ENCODE results near the gene CPM. TPM values are rescaled to one million over a fixed set of nuclear protein-coding genes. Genes with fewer than 3 reads are reported as not detected.

The CPM gene
- total RNA-seq, 1 donor from 2014 or later, result not detected

- Mint-ChIP-seq H3K4me1 (no peaks in the 10 kb centered on the region), H3K9me3 (no peaks in the 10 kb centered on the region), H3K27ac (ENCODE audit: unreplicated experiment) (no peak overlapping the region), H3K27me3 (ENCODE audit: low read depth) (no peaks in the 10 kb centered on the region), H3K36me3 (ENCODE audit: low read depth) (no peaks in the 10 kb centered on the region), H3K4me3 (no peak overlapping the region)
- TF ChIP-seq CTCF (conservative IDR thresholded peaks at IDR 0.05), result no peak
- DNase-seq (ENCODE audit: low read depth, low spot score), result no peak
Measured at GRCh38 chr12:68900241-68900640, 32.7 kb downstream of the CPM start.

- DNase-seq (ENCODE audit: low read depth, low spot score), result no peak
- no peak overlapping the region for H3K27ac Mint-ChIP-seq (ENCODE audit: unreplicated experiment)
Measured at GRCh38 chr12:68899251-68899771, 33.7 kb downstream of the CPM start.

GRCh38 chr12:68896881-68897540, 36.0 kb downstream of the CPM start:
- Mint-ChIP-seq H3K27me3 (ENCODE audit: low read depth) (no peaks in the 10 kb centered on the region), H3K27ac (ENCODE audit: unreplicated experiment) (no peak overlapping the region)

More at GRCh38 chr12:68899251-68899771, 33.7 kb downstream of the CPM start:
- Mint-ChIP-seq H3K4me3 (no peak overlapping the region), H3K4me1 (no peaks in the 10 kb centered on the region), H3K36me3 (ENCODE audit: low read depth) (no peaks in the 10 kb centered on the region), H3K27me3 (ENCODE audit: low read depth) (no peaks in the 10 kb centered on the region), H3K9me3 (no peaks in the 10 kb centered on the region)
- TF ChIP-seq CTCF (conservative IDR thresholded peaks at IDR 0.05), result no peak

GRCh38 chr12:68894276-68894855, 38.6 kb downstream of the CPM start:
- no peaks in the 10 kb centered on the region for H3K9me3 Mint-ChIP-seq
- H3K36me3 Mint-ChIP-seq (ENCODE audit: low read depth), result no peaks in the 10 kb centered on the region
- TF ChIP-seq CTCF (conservative IDR thresholded peaks at IDR 0.05), result no peak
- no peaks in the 10 kb centered on the region for H3K27me3 Mint-ChIP-seq (ENCODE audit: low read depth)
- H3K4me3 Mint-ChIP-seq, result no peak overlapping the region
- no peak for DNase-seq (ENCODE audit: low read depth, low spot score)
- H3K4me1 Mint-ChIP-seq, result no peaks in the 10 kb centered on the region
- H3K27ac Mint-ChIP-seq (ENCODE audit: unreplicated experiment), result no peak overlapping the region

More at GRCh38 chr12:68896881-68897540, 36.0 kb downstream of the CPM start:
- H3K9me3 Mint-ChIP-seq, result no peaks in the 10 kb centered on the region
- TF ChIP-seq CTCF (conservative IDR thresholded peaks at IDR 0.05), result no peak
- no peaks in the 10 kb centered on the region for H3K4me1 Mint-ChIP-seq
- no peak overlapping the region for H3K4me3 Mint-ChIP-seq
- H3K36me3 Mint-ChIP-seq (ENCODE audit: low read depth), result no peaks in the 10 kb centered on the region
- DNase-seq (ENCODE audit: low read depth, low spot score), result no peak

GRCh38 chr12:68893741-68894140, 39.2 kb downstream of the CPM start:
- no peak for DNase-seq (ENCODE audit: low read depth, low spot score)
- Mint-ChIP-seq H3K27me3 (ENCODE audit: low read depth) (no peaks in the 10 kb centered on the region), H3K36me3 (ENCODE audit: low read depth) (no peaks in the 10 kb centered on the region), H3K4me1 (no peaks in the 10 kb centered on the region), H3K9me3 (no peaks in the 10 kb centered on the region), H3K4me3 (no peak overlapping the region), H3K27ac (ENCODE audit: unreplicated experiment) (no peak overlapping the region)
- TF ChIP-seq CTCF (conservative IDR thresholded peaks at IDR 0.05), result no peak

Data from neural crest cell (in vitro differentiated cells).